Peyer's patch (tissue), 4 donors: ENCODE measurements around the gene FBXW7. TPM values are rescaled to one million over a fixed set of nuclear protein-coding genes. Genes with fewer than 3 reads are reported as not detected.

Experiments
- DNase-seq, 3 donors: peaks; one replicate each; pipeline ENCODE4 v3.0.0-alpha.2; 2017 to 2019
- H3K27ac ChIP-seq, 4 donors: fragments of 200-600 bp; sonication (generic); one replicate each; pipeline ENCODE4 v1.5.1; 2016 to 2019
- H3K27me3 ChIP-seq, 2 donors: fragments of 200-600 bp; sonication (generic); one replicate each; pipeline ENCODE4 v1.5.1; 2019
- H3K36me3 ChIP-seq, 3 donors: fragments of 200-600 bp; sonication (generic); one replicate each; pipeline ENCODE4 v1.5.1; 2016 to 2019
- H3K4me1 ChIP-seq, 4 donors: fragments of 200-600 bp; sonication (generic); one replicate each; pipeline ENCODE4 v1.5.1; 2016 to 2019
- H3K4me3 ChIP-seq, 4 donors: fragments of 200-600 bp; sonication (generic); 1 replicate in 3 of 4; 2 replicates in 1 of 4; pipeline ENCODE4 v1.5.1; 2016 to 2019; ENCODE audit warnings: mild to moderate bottlenecking in 1 of 4
- H3K9me3 ChIP-seq, 4 donors: fragments of 200-600 bp; sonication (generic); one replicate each; pipeline ENCODE4 v1.5.1; 2016 to 2019; ENCODE audit warnings: mild to moderate bottlenecking in 1 of 4
- POLR2A ChIP-seq, 2 donors: fragments of 450-650 bp; IDR thresholded peaks; one replicate each; pipeline ENCODE4 v1.5.1; 2017; ENCODE audit warnings: antibody characterized with exemption in 2 of 2, mild to moderate bottlenecking in 2 of 2, moderate library complexity in 2 of 2
- total RNA-seq, 4 donors: library from RNA; depleted of rRNA; stranded (reverse); fragments of >200 nt; gene quantifications; one replicate each; pipeline ENCODE4 v1.1.0, GENCODE V29; 2016
- TF ChIP-seq, protein P1 (sequence below), 6 experiments: fragments of 450-650 bp in 4 of 6; fragments of 200-600 bp in 2 of 6; sonication (generic) in 1 of 6; IDR thresholded peaks; one replicate each; pipeline ENCODE4 v1.5.1; 2017 to 2019; ENCODE audit warnings: antibody characterized with exemption in 6 of 6, mild to moderate bottlenecking in 3 of 6, moderate library complexity in 1 of 6

The FBXW7 gene, protein sequence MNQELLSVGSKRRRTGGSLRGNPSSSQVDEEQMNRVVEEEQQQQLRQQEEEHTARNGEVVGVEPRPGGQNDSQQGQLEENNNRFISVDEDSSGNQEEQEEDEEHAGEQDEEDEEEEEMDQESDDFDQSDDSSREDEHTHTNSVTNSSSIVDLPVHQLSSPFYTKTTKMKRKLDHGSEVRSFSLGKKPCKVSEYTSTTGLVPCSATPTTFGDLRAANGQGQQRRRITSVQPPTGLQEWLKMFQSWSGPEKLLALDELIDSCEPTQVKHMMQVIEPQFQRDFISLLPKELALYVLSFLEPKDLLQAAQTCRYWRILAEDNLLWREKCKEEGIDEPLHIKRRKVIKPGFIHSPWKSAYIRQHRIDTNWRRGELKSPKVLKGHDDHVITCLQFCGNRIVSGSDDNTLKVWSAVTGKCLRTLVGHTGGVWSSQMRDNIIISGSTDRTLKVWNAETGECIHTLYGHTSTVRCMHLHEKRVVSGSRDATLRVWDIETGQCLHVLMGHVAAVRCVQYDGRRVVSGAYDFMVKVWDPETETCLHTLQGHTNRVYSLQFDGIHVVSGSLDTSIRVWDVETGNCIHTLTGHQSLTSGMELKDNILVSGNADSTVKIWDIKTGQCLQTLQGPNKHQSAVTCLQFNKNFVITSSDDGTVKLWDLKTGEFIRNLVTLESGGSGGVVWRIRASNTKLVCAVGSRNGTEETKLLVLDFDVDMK
- 100 to 1,000 TPM in 1 of 4 donors, 10 to 100 TPM in 3; 33.4 to 120 (median 43.0) TPM for total RNA-seq

GRCh38 chr4:152535903-152536544 lies at the start of gene FBXW7:
Gene FBXW7, minus strand, starts transcription at chr4:152536092. Its CDS starts 124,289 bp downstream, at chr4:152411803.
- H3K27me3 ChIP-seq, result no peaks in the 10 kb centered on the region
- peak within 1 kb of the TSS; percentile 93 to 99 (median 95) for H3K27ac ChIP-seq
- H3K36me3 ChIP-seq, result no peaks in the 10 kb centered on the region
- peaks cover 0 to 32% (median 8%) of the 10 kb centered on the region in 4 donors for H3K4me1 ChIP-seq
- DNase-seq, result peak; percentile 98 to 100 (median 99)
- peak within 1 kb of the TSS; percentile 85 to 99 (median 92) for H3K4me3 ChIP-seq
- TF ChIP-seq, protein P1, sequence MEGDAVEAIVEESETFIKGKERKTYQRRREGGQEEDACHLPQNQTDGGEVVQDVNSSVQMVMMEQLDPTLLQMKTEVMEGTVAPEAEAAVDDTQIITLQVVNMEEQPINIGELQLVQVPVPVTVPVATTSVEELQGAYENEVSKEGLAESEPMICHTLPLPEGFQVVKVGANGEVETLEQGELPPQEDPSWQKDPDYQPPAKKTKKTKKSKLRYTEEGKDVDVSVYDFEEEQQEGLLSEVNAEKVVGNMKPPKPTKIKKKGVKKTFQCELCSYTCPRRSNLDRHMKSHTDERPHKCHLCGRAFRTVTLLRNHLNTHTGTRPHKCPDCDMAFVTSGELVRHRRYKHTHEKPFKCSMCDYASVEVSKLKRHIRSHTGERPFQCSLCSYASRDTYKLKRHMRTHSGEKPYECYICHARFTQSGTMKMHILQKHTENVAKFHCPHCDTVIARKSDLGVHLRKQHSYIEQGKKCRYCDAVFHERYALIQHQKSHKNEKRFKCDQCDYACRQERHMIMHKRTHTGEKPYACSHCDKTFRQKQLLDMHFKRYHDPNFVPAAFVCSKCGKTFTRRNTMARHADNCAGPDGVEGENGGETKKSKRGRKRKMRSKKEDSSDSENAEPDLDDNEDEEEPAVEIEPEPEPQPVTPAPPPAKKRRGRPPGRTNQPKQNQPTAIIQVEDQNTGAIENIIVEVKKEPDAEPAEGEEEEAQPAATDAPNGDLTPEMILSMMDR (IDR thresholded peaks at IDR 0.05), result peak in 1 of 6 experiments; percentile 1
- peak; percentile 86 to 89 for TF ChIP-seq POLR2A (IDR thresholded peaks at IDR 0.05)
- no peaks in the 10 kb centered on the region for H3K9me3 ChIP-seq

- H3K4me1 ChIP-seq, result peaks cover 0 to 5% (median 0%) of the 10 kb centered on the region in 4 donors
- no peak overlapping the region for H3K4me3 ChIP-seq
- TF ChIP-seq, protein P1 (IDR thresholded peaks at IDR 0.05), result no peak
- TF ChIP-seq POLR2A (IDR thresholded peaks at IDR 0.05), result no peak
- DNase-seq, result no peak
- H3K36me3 ChIP-seq, result no peaks in the 10 kb centered on the region
- peak overlapping the region; percentile 41 to 62 (median 46) for H3K27ac ChIP-seq
- H3K9me3 ChIP-seq, result no peaks in the 10 kb centered on the region
- H3K27me3 ChIP-seq, result no peaks in the 10 kb centered on the region
Observed at GRCh38 chr4:152585023-152585441, 49.1 kb upstream of the FBXW7 start.

GRCh38 chr4:152581536-152582160 lies 45.8 kb upstream of the FBXW7 start:
- Histone ChIP-seq H3K4me1 (peaks cover 0 to 5% (median 0%) of the 10 kb centered on the region in 4 donors), H3K36me3 (no peaks in the 10 kb centered on the region), H3K9me3 (no peaks in the 10 kb centered on the region), H3K27ac (no peak overlapping the region), H3K27me3 (no peaks in the 10 kb centered on the region), H3K4me3 (no peak overlapping the region)
- TF ChIP-seq, protein P1 (IDR thresholded peaks at IDR 0.05), result no peak
- TF ChIP-seq POLR2A (IDR thresholded peaks at IDR 0.05), result no peak
- no peak for DNase-seq

DNA sequence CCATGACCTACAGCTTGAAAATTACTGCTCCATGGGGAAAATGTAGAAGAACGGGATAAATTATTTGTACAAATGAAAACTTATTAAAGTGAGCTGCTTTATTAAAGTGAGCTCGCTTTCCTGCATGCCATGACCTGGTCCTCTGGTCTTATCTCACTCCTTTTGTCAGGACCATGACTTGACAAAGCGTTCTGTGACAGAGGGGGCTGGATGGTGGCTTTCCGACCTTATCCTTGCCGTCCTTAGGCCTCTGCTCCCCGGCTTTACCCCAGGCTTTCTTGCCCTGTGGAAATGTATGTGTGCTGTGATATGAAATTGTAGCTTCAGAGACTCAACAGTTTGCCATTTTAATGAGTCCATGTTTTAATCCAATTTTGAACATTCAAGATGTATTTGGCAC lies 44.0 kb upstream of the FBXW7 start:
- Histone ChIP-seq H3K27me3 (no peaks in the 10 kb centered on the region), H3K9me3 (no peaks in the 10 kb centered on the region), H3K27ac (no peak overlapping the region), H3K4me3 (no peak overlapping the region), H3K4me1 (no peaks in the 10 kb centered on the region), H3K36me3 (no peaks in the 10 kb centered on the region)
- DNase-seq, result no peak
- TF ChIP-seq, protein P1 (IDR thresholded peaks at IDR 0.05), result no peak
- no peak for TF ChIP-seq POLR2A (IDR thresholded peaks at IDR 0.05)

GRCh38 chr4:152579107-152579764 lies 43.3 kb upstream of the FBXW7 start:
- DNase-seq, result no peak
- no peaks in the 10 kb centered on the region for H3K9me3 ChIP-seq
- no peak for TF ChIP-seq POLR2A (IDR thresholded peaks at IDR 0.05)
- TF ChIP-seq, protein P1 (IDR thresholded peaks at IDR 0.05), result no peak

More at GRCh38 chr4:152579107-152579764, 43.3 kb upstream of the FBXW7 start:
- H3K27ac ChIP-seq, result no peak overlapping the region
- H3K4me3 ChIP-seq, result no peak overlapping the region
- no peaks in the 10 kb centered on the region for H3K36me3 ChIP-seq
- no peaks in the 10 kb centered on the region for H3K27me3 ChIP-seq
- no peaks in the 10 kb centered on the region for H3K4me1 ChIP-seq
